Measurements from ENCODE around the gene URM1. TPM values are rescaled to one million over a fixed set of nuclear protein-coding genes. Genes with fewer than 3 reads are reported as not detected.

Gene URM1
- total RNA-seq, 1 donor from 2014 or later: 73.2 TPM

DNA sequence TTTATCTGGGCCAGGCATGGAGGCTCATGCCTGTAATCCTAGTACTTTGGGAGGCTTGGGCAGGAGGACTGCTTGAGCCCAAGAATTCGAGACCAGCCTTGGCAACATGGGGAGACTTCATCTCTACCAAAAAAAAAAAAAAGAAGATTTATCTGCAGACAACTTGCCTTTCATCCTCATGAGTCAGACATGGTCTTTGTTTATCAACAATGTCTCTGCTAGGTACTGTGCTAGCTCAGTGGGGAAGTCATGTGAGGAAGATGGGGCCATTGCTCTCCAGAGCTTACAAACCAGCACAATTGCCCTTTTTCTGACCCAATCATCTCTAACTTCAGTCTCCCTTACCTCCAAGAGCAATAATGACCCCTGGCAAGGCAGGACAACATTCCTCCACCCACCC is 1.6 kb downstream of the URM1 start:
- H3K27me3 Mint-ChIP-seq (ENCODE audit: low read depth): no peaks in the 10 kb centered on the region
- H3K36me3 Mint-ChIP-seq (ENCODE audit: low read depth): no peaks in the 10 kb centered on the region
- H3K9me3 Mint-ChIP-seq: no peaks in the 10 kb centered on the region
- H3K4me1 Mint-ChIP-seq: peaks cover 40% of the 10 kb centered on the region
- H3K4me3 Mint-ChIP-seq: peak overlapping the region; percentile 99
- no peak for DNase-seq (ENCODE audit: low read depth, low spot score)
- no peak overlapping the region for H3K27ac Mint-ChIP-seq (ENCODE audit: unreplicated experiment)
- TF ChIP-seq, protein P1, sequence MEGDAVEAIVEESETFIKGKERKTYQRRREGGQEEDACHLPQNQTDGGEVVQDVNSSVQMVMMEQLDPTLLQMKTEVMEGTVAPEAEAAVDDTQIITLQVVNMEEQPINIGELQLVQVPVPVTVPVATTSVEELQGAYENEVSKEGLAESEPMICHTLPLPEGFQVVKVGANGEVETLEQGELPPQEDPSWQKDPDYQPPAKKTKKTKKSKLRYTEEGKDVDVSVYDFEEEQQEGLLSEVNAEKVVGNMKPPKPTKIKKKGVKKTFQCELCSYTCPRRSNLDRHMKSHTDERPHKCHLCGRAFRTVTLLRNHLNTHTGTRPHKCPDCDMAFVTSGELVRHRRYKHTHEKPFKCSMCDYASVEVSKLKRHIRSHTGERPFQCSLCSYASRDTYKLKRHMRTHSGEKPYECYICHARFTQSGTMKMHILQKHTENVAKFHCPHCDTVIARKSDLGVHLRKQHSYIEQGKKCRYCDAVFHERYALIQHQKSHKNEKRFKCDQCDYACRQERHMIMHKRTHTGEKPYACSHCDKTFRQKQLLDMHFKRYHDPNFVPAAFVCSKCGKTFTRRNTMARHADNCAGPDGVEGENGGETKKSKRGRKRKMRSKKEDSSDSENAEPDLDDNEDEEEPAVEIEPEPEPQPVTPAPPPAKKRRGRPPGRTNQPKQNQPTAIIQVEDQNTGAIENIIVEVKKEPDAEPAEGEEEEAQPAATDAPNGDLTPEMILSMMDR (conservative IDR thresholded peaks at IDR 0.05): no peak

DNA sequence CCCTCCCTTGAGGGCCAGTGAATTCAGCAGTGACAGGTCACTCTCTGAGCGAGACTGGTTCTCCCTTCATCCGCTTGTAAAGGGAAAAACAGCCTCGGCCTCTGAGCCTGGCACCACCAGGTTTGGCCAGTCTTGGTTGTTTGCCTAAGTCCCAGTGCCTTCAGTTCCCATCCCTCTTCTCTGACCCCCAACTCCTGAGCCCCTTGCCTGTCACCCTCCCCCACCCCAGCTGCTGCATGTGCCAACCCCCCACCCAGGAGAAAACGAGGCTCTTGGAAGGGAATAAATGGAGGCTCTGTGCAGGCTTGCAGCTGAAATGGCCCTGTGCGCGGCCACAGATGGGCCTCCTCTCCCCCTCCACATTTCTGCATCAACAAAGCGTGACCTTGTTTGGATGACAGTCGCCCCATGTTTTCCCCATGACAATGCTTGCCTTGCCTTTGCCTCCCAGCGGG is 3.1 kb downstream of the URM1 start:
- TF ChIP-seq, protein P1 (conservative IDR thresholded peaks at IDR 0.05): no peak
- Mint-ChIP-seq H3K4me3 (peak overlapping the region; percentile 76), H3K36me3 (ENCODE audit: low read depth) (peaks cover 4% of the 10 kb centered on the region), H3K27ac (ENCODE audit: unreplicated experiment) (peak overlapping the region; percentile 6), H3K9me3 (no peaks in the 10 kb centered on the region), H3K4me1 (peaks cover 39% of the 10 kb centered on the region), H3K27me3 (ENCODE audit: low read depth) (no peaks in the 10 kb centered on the region)
- DNase-seq (ENCODE audit: low read depth, low spot score): no peak

DNA sequence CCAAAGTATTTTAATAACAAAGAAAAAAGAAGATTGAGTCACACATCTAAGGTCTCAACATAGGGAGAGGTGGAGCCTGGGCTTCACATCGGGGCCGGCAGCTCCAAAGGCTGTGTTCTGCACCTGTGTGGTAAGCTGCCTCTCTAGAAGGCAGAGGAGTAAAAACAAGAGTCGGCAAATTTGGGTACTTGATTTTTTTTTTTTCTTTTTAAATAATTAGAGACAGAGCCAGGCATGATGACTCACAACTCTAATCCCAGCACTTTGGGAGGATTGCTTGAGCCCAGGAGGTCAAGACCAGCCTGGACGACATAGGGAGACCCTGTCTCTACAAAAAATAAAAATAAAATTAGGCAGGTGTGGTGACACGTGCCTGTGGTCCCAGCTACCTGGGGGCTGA is 4.7 kb downstream of the URM1 start:
- Mint-ChIP-seq H3K9me3 (no peaks in the 10 kb centered on the region), H3K4me3 (peak overlapping the region; percentile 65), H3K4me1 (peaks cover 31% of the 10 kb centered on the region), H3K36me3 (ENCODE audit: low read depth) (peaks cover 4% of the 10 kb centered on the region), H3K27me3 (ENCODE audit: low read depth) (no peaks in the 10 kb centered on the region), H3K27ac (ENCODE audit: unreplicated experiment) (no peak overlapping the region)
- no peak for DNase-seq (ENCODE audit: low read depth, low spot score)
- TF ChIP-seq, protein P1 (conservative IDR thresholded peaks at IDR 0.05): no peak

DNA sequence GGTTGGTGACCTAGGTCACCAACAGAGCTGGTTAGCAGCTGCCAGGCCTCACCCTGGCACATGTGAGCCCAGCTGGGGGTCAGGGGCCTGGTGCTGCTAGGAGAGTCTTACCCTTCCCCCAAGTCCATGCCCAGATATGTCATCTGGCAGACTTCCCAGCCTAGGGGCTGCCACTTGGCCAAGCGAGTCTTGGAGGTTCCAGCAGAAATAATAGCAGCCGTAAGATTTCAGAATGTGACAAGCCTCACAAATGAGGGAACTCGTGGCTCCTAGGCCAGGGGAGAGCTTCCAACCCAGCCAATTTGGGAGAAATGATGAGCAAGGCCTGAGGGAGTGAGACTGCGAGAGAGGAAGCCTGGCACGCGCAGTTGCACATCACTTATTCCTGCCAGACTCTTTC is 11.1 kb downstream of the URM1 start:
- Mint-ChIP-seq H3K4me1 (peaks cover 64% of the 10 kb centered on the region), H3K36me3 (ENCODE audit: low read depth) (peaks cover 15% of the 10 kb centered on the region), H3K9me3 (no peaks in the 10 kb centered on the region), H3K27me3 (ENCODE audit: low read depth) (peaks cover 25% of the 10 kb centered on the region), H3K27ac (ENCODE audit: unreplicated experiment) (peak overlapping the region; percentile 97), H3K4me3 (peak overlapping the region; percentile 94)
- DNase-seq (ENCODE audit: low read depth, low spot score): no peak
- TF ChIP-seq, protein P1 (conservative IDR thresholded peaks at IDR 0.05): no peak

DNA sequence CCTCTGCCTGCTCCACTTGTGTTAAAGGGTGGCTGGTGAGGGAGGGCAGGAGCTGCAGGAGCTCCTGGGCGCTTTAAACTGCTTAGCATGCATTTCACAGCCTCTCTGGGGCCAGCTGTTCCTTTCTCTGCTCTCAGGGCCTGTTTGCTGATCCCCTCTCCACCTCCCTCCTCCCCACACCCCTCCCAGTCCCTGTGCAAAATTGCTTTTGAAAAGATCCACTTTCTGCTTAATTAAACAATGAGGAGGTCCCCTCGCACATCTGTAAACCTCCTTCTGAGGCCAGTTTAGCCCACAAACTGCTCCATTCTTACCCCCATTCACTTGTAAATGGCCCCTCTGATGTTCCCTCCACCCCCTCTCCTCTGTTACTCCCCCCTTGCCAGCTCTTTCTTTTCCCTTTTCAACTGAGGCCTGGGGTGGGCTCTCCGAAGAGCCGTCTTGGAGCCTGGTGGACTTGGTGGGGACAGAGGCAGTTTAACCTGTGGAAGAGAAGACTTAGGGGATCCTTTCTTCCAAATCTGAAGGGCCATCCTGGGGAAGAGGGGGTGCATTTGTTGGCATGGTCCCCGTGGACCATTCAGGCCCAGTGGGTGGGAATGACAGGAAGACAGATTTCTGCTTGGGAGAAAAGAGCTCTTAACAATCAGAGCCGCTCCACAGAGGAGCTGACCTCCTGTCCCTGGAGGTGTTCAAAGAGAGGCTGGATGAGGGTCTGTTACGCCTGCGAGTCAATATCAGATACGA is 12.0 kb downstream of the URM1 start:
- H3K27ac Mint-ChIP-seq (ENCODE audit: unreplicated experiment): peak overlapping the region; percentile 97
- H3K9me3 Mint-ChIP-seq: no peaks in the 10 kb centered on the region
- H3K27me3 Mint-ChIP-seq (ENCODE audit: low read depth): peaks cover 33% of the 10 kb centered on the region
- H3K36me3 Mint-ChIP-seq (ENCODE audit: low read depth): peaks cover 21% of the 10 kb centered on the region
- peak; percentile 42 for DNase-seq (ENCODE audit: low read depth, low spot score)
- H3K4me3 Mint-ChIP-seq: peak overlapping the region; percentile 94
- TF ChIP-seq, protein P1 (conservative IDR thresholded peaks at IDR 0.05): no peak
- peaks cover 73% of the 10 kb centered on the region for H3K4me1 Mint-ChIP-seq

All from neural crest cell (in vitro differentiated cells).